GM21619 (cell line): Measurements from ENCODE around the gene ATP11A.

Experiments
- ATAC-seq: cut with Tn5 transposase; IDR thresholded peaks from one replicate; pipeline ENCODE4 v1.9.1; 2021; ENCODE audit not compliant: unreplicated experiment

The ATP11A gene

DNA sequence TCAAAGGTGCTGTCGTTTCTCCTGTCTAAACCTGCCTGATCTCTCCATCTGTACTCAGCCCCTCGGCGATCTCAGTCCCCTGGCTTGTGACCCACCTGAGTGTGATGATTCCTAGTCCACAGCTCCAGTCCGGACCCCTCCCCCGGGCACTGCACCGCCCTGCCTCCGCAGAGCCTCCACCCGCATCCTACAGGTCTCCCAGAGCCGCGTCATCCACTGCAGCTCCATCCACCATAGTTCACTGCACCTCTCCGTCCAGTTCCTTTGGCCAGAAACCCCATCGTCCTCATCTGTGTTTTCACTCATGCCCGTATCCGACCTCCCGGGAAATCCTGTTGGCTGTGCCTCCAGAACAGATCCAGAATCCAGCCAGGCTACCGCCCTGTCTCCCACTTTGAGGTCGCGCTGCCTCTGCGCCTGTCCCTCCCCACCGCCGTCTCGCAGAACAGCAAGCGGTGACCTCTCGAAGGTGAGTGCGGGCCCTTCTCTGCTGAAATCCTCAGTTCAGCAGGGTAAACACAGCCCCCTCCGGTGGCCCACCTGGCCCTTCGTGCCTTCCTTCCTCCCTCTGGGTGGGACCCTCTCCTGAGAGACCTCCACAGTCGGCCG, 227.3 kb downstream of the ATP11A start:
- ATAC-seq = no peak

DNA sequence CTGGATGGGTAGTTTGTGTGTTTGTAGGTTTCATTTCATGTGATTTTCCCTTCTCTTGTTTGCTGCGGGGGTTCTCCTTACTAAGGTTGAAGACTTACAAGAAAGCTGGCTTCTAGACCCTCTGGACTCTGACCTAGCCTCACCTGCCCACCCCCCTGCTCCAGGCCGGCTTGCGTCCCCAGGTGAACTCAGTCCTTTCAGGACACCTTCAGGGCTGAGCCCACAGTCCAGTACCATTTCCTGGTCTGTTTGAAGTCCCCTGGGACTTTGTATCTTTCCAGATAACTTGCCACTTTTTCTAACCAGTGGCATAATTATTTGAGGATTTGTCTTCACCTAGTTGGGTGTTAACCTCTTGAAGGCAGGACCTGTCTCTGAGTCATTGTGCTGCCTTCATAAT, 227.9 kb downstream of the ATP11A start:
- no peak for ATAC-seq

DNA sequence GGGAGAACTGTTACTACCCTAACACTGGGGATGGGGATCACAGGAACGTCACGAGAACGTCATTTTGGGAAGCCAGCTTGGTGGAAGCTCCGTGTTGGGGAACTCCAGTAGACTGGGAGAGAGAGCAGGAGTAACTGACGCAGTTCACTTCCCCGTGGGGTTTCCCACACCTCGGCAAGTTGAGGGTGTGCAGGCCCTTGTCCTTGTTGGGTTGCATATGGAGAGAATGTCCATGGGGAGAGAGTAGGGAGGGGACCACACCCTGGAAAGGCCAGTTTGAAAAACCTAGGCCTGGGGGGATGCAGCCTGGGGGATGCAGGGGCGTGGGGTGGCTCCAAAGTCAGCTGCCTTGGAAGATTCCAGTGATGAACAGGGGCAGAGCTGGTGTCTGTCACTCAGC, 228.4 kb downstream of the ATP11A start:
- ATAC-seq = no peak

DNA sequence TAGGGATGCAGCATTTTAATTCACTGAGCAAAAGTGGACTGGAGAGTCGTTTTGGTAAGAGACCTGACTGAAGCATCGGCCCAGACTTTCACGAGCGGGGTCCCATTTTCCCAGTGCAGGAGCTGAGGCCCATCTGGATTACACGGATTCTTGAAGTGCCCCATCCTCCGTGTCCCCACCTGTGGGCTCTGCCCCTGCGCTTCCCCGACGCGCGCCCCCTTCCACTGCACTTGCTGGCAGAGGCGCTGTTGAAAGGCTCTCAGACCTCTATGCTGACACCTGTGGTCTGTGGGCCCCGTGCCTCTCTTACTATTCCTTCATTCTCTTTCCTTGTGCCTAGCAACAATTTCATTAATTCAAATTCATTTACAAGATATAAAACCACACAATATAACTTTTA, 228.9 kb downstream of the ATP11A start:
- ATAC-seq = no peak

DNA sequence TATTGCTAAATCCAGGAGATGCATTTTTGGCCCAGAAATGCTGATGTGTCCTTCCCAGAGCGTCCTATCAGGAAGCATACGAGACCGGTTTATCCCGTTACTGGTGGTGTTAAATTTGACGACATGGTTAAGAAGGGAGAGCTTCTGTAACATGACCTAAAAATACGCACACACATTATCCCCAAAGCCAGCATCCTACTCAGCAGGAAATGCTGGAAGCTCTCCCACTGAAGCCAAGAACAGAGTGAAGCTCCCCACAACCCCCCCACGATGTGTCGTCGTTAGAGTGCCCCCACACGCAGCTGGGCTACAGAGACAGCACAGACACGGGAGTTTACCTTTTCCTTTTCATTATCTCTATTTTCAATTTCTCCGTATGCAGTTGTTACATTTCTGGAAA, 234.1 kb downstream of the ATP11A start:
- ATAC-seq = no peak

DNA sequence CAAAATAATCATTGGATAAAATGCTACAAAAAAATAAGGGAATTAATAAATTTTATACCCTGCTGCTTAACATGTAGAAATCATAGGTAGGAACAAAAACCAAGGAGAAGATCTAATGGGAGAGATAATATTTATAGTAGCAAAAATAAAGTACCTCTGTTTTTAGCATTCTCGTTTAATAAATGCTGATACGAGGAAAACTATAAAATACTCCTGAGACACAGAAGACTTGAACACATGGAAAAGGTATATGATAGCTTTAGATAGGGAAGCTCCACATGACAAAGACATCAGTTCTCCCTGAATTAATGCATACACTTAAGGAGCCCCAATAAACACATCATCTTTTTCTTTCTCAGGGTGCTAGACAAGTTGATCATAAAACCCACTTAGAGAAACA, 234.5 kb downstream of the ATP11A start:
- no peak for ATAC-seq

DNA sequence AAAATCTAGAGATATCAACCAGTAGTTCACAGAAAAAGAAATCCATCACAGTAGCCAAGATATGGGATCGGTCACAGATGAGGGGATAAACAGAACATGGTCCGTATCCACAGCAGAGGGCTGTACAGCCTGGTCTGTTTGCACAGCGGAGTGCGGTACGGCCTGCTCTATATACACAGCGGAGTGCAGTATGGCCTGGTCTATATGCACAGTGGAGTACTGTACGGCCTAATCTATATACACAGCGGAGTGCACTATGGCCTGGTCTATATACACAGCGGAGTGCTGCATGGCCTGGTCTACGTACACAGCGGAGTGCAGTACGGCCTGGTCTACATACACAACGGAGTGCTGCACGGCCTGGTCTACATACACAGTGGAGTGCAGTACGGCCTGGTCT, 236.2 kb downstream of the ATP11A start:
- no peak for ATAC-seq

DNA sequence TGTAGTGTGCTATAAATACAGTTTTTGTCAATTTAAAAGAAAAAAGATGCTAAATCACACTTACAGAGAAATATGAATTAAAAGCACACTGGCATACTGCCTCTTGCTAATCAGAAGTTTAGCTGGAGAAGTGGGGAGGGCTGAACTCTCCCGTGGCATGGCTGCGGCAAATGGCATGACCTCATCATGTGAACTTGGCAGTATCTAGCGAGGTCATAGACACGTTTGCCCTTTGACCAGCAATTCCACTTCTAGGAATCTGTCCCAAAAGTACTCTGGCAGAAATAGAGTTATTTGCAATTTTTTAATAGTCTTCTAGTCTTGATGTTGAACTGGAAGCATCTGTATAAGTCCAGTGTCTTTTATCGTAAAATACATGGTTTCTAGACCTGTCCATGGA, 237.2 kb downstream of the ATP11A start:
- no peak for ATAC-seq

DNA sequence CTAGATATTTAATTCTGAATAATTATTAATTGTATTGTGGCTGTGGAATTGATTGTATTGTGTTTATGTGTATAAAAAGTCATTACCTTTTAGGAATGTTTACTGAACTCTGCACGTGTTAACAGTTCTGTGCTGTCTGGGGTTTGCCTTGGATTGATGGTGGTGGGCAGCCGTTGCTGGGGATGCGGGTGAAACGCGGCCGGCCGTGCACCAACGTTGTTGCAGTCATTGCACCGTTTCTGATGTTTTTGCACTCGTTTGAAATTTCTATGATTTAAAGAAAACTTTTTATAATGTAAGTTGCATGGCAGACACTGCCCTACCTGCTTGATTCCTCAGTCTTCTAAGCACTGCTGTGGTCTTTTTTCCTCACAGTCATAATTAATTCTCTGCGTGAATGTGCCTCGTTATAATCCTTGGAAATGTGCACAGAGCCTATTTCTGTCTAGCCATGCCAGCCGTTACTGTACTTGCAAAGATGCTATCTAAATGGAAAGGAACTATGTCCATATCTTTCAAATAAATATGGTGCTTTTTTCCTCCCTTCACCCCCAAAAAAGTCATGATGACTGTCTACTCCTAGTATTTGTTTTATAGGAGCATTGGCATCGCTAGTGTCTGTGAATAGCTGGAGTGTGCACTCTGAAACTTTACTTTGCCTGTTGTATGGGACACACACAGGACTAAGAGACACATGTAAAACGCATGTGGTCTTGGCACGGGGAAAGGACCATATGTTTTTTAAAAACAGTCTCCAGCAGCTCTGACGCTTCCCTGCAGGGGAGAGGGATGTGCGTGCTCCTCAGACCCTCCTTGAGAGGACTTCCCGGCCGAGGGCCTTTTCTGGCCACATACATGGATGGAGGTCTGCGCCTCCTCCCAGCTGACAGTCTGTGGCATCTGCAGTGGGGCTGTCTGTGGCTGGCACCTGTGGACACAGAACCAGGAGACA, 238.5 kb downstream of the ATP11A start:
- ATAC-seq = no peak

DNA sequence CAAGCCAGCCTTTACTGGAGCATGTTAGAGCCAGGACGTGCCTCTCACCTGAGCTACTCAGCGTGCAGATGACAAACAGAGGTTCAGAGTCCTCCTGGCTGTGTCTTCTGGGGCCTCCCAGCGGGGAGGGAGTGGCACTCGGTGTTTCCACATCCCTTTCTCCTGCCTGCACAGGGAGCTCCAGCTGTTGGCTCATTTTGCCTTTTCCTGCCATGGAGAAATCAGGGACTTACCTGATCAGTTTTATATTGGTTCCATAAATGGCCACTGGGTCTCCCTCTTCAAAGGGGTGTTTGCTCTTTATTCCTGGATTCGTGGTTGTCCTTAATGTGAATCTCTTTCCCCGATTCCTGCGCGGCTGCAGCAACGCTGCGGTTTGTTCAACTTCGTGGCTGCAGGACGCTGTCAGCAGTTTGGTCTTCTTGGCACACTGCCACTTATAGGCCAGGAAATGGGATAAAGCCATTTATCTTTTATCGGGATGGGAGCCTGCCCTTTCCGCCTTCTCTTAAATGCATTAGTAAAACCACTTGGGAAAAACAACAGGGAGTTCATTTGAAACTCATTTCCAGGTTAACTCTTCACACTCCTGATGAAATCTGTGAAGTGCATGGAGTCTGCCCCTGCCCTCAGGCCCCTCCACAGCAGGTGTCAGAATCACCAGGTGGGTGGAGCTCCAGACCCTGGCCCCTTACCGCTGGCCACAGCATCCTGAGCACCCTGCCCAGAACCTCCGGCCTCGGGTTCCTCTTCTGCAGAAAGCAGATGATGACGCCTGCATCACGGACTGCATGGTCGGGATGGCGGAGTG, 239.3 kb downstream of the ATP11A start:
- ATAC-seq = no peak

DNA sequence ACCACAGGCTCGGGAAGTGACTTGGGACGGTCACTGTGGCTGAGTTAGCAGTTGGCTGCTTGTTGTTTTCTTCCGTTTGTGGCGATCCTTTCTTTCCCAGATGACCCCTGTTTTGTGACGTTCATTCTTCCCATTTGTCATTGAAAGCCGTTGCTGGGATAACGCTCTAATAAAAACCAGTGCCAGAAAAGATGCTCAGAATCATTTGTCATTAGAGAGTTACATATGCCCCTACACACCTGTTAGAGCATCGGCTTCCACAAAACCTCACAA, 239.9 kb downstream of the ATP11A start:
- ATAC-seq = no peak

DNA sequence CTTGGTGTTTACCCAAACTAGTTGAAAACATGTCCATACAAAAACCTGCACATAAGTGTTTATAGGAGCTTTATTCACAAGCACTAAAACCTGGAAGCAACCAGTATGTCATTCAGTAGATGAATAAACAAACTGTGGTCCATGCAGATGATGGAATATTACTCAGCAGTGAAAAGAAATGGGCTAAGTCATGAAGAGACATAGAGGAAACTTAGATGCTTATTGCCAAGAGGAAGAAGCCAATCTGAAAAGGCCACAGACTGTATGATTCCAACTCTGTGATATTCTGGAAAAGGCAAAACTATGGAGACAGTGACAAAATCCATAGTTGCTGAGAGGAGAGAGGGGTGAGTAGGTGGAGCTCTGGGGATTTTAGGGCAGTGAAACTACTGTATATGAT, 240.4 kb downstream of the ATP11A start:
- no peak for ATAC-seq

DNA sequence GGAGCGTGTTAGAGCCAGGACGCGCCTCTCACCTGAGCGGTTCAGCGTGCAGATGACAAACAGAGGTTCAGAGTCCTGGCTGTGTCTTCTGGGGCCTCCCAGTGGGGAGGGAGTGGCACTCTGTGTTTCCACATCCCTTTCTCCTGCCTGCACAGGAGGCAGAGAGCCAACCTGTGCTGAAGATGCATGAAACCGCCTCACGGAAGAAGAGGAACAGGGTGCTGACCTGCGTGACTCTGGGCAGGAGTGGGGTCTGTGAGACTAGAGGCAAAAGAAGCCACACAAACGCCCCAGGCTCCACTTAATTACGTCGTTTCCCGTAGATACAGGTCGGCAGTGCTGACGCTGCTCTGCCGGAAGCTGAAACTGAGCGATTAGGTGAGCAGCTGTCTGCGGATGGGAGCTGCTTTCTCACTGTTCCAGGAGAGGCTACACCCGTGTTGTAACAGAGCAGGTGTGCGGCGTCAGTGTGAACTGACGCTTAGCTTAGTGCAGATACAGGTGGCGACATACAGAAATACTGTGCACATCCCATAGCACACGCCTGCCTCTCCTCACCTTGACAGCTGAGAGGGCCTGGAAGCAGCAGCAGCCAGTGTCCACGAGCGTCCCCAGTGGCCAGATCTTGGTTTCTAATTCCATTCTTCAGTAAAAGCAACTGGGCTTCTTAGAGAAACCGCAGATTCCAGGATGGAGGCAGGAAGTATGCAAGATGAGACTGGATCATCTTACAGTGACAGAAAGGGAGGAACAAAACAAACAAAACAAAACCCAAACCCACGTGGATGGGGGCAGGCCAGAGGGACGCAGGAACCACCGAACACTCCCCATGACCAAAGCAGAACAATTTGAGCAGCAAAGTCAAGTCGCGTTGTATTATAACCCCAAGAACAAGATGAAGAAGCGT, 241.4 kb downstream of the ATP11A start:
- ATAC-seq = no peak

DNA sequence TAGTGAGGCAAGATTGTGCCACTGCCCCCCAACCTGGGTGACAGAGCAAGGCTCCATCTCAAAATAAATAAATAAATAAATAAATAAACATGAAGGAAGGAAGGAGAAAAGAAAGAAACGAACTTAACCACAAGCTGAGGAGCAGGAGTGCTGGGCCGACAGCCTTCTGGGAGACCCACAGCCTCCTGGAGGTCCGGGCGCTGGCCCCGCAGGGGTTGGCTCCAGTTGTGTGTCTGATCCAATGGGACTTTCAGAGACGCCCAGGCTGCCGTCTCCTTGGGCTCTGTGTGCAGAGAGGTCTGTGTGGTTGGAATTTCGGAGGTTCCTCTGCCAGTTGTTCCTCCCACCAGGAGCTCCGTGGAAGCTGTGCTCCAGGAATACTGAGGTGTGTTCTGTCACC, 243.1 kb downstream of the ATP11A start:
- ATAC-seq = no peak

DNA sequence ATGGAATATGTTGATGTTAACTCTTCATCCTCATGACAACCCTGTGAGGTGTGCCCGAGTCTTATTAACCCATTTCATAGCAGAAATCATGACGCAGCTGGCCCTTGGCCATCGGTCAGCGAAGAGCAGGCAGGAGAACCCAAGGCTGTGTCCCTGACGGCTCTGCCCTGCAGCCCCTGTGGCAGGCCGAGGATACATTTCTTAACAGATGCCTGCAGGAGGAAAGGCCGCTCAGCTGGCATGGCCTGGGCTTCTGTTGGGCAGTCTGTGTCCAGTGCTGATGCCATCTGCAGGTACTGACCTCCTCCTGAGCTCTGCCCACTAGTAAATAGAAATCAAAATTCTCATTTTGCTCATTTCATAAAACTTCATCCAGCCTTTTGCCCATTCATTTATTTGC, 243.8 kb downstream of the ATP11A start:
- ATAC-seq = no peak

DNA sequence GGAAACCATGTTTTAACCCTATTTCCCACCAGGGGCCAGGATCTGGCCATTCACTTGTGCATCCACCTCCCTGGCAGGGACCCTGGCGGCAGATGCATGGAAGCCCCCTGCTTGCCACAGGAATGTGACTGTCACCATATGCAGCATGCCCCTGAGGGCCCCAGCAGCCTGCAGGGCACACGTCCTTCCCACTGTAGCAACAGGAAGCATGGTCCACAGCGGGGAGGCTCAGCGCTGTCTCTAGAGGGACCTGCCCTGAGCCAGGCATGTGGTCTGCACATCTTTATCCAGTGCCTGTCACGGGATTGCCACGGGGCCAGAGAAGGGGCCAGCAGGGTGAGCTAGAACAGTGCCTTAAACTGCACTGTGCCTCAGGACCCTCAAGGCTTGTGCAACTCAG, 244.2 kb downstream of the ATP11A start:
- ATAC-seq = no peak
